NCI-H526 treated with DMSO at 0.1 percent for 48 hours (cell line): Measurements from ENCODE around the gene LMAN2.

Source experiments
- DNase-seq: peaks from one replicate; lab custom pipeline; 2025; lab: John Stamatoyannopoulos, UW

Gene LMAN2

GRCh38 chr5:177327539-177328522 lies 23.6 kb downstream of the LMAN2 start:
- no peak for DNase-seq

GRCh38 chr5:177325868-177326381 lies 25.5 kb downstream of the LMAN2 start:
- DNase-seq, result no peak

DNA sequence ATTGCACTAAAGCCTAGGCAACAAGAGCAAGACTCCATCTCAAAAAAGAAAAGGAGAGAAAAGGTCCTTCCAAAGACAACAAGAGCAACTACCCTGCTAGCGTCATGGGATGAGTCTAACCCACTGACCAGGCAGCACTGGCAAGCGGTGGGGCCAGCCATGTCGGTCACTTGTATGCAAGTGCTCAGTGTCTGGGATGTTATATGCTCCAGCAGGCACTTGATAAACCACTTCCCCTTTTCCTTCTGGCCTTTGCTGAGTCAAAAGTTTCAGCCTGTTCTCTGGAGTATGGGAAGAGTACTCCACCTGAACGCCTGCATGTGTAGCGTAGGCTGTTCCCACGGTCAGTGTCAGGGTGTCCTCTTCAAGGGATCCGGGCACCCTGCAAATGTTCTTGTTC lies 30.6 kb downstream of the LMAN2 start:
- no peak for DNase-seq

DNA sequence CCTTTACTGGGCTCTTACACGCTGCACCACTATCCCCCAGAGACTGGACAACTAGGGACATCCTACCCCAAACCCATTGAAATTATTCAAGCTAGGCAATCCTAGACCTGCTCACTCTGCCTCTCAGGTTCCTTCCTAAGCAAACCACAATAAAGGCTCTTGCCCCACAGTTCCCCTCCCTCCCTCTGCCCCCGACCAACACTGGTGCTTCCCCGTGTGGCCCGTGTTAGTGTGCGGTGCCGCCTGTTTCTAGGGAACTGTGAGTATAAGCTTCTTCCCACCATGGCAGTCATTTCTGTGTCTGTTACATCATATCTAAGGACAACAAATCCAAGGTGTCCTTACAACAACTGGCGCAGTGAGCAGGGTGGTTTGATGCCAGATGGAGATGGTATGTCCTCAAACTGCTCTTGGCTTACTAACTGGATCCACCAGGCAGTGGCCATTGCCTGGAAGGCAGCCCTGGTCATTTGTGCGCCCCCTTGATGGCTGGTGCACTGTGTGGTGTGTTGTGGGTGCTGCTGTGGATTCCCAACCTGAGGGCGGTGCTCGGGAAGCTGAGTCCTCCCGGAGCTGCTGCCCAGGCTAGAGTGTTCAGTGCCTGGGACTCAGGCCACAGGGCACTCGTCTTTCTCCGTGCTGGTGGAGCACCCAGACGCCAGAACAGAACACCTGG lies 31.4 kb downstream of the LMAN2 start:
- DNase-seq, result no peak

GRCh38 chr5:177317959-177318377 lies 33.5 kb downstream of the LMAN2 start:
- DNase-seq, result peak; percentile 60

DNA sequence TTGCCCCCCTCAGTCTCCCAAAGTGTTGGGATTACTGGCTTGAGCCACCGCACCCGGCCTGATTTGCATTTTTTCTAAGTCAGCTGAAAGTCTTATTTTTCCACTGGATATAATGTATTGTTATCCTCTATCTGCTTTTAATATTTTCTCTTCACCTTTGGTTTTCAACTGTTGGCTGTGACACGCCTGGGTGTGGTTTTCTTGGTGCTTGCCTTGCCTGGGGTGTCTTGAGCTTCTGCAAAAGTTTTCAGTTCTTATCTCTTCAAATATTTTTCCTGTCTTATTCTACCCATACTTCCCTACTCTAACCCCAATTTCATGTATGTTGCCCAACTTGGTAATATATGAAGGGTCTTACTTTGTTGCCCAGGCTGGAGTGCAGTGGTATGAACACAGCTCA lies 35.5 kb downstream of the LMAN2 start:
- no peak for DNase-seq

DNA sequence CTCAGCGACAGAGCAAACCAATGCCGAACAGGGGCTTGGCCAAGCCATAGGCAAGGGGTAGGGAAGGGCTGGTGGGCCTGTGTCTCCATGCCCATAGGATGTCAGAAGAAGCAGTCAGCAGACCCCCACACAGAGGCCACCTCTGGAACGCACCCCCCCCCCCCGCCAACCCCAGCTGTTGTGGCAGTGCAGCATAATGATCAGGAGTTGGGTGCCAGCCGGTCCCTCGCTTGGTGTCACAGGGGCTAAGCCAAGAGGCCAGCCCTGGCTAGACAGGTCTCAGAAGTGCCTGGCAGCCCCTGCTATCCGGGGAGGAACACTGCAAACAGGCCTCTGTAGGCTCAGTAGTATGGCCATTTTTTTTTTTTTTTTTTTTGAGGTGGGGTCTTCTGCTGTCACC lies 36.1 kb downstream of the LMAN2 start:
- no peak for DNase-seq

- no peak for DNase-seq
Measured at GRCh38 chr5:177314376-177315342, 36.8 kb downstream of the LMAN2 start.

DNA sequence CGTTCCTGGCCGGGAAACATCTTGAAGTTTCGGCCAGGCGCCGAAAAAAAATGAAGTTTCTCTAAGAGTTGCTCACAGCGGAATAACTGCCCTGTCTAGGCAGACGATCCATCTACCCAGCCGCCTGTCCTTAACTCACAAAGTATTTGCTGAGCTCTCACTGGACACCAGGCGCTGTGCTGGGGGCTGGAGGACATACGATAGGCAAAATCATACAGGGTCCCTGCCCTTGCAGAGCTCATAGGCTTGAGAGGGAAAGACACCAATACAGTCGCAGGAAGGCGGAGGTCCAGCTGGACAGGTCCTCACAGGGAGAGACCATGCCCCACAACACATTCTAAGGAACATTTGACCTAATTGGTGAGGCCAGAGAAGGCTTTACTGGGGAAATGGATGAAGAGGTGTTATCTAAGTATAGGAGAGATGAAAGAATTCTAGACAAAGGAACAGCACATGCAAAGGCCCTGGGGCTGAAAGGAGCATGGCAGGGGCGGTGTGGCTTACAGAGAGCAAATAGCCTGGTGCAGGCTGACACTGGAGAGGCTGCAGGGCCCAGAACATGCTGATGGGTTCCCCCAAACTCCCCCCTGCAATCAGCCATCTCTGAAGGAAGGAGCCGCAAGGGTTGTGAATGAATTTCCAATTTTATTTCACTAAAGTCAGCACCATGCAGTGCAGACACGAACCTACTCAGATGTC lies 37.8 kb downstream of the LMAN2 start:
- DNase-seq, result no peak

DNA sequence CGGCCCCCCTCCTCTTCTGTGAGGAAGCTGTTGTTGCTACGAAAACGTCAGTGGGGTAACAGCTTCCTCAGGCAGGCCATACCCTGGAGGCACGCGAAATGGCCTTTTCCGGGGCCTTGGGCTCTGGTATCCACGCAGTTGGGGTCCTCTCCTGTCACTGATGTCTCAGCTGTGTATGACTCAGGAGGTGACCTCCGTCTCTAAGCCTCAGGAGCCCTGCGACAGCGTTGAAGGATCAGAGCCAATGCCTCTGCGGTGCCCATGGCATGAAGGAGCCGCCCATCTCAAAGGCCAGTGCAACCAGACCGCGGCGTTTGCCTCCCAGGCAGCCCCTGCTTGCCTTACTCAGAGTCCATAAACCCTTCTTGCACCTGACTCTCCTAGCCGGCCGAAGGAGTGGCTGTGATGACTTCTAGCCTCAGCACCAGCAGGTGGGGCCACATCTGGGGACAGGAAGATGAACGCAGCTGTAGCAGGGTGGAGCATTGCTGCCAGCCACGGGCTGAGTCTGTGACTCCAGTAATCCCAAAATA lies 38.8 kb downstream of the LMAN2 start:
- DNase-seq, result no peak

GRCh38 chr5:177311723-177312648 lies 39.5 kb downstream of the LMAN2 start, which contains the start of gene MXD3:
Gene MXD3 (minus strand): TSS chr5:177311898. CDS start chr5:177311830, 68 bp downstream.
- DNase-seq, result peak; percentile 84

GRCh38 chr5:177311392-177311722 lies 40.1 kb downstream of the LMAN2 start:
- no peak for DNase-seq

- DNase-seq, result peak; percentile 9
Measured at GRCh38 chr5:177310757-177311391, 40.6 kb downstream of the LMAN2 start.

GRCh38 chr5:177310332-177310731 lies 41.1 kb downstream of the LMAN2 start:
- DNase-seq, result no peak

- peak; percentile 38 for DNase-seq
Measured at GRCh38 chr5:177309351-177310191, 41.9 kb downstream of the LMAN2 start.

DNA sequence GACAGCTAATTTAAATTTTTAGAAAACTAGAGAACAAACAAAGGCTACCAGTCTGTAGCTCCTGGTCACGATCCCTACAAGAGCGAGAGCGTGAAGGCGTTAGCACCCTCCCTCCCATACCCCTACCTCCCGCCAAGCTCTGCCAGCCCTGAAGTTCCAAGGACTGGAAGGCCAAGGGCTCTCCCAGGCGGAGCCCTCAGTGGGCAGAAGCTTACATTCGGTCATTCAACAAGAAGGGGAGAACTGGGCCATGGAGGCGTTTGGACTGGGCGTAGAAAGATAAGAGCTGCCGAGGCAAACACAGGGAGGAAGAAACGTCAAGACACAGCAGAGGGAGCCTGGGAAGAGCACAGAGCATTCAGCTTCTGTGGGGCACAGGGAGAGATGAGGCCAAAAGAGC lies 42.7 kb downstream of the LMAN2 start:
- DNase-seq, result no peak

DNA sequence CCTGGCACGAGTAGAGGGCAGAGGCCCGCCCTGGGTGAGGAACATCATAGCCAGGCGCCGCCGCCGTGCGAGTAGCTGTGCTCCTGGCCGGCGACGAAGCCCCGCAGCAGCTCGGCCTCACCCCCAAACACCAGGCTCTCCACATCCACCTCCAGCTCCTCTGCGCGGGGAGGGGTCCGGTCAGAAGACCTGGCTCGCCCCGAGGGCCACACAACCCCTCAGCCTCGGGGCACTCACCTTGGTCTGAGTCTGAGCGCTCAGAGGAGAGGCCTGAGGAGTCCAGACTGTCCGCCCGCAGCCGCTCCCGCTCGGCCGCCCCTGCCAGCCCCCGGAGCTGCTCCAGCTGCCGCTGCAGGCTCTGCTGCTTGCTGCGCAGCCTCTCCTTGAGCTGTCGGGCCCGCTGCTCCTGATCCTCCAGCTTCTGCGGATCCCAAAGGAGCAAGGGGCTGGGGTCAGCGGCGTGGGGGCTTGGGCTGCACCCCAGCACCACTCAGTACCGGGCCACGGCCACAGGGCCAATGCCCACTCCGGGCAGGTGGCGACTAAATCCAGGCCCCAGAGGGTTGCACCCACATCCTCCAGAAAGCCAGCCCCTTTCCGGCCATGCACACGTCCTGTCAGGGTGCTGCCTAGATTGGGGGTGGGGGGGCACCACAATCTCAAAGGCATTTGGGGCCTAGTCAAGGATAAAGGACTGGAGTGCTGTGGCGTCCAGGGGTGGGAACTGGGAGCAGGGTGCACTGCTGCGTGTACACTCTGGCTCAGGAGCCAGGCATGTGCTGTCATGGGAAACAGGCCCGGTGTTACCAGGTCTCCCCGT lies 43.7 kb downstream of the LMAN2 start:
- DNase-seq, result no peak
